Activated T-cell treated with anti-CD3 and anti-CD28 coated beads, Interleukin-2, amount 50 U/mL, for 24 hours (primary cell): ENCODE results near the gene MAD1L1.
"Not testable (repeated sequence)": the region's sequence is repeated elsewhere in the genome, so short reads cannot be mapped to it uniquely, and the experiment has no call there.

ENCODE experiments used
- DNase-seq: peaks from one replicate; pipeline ENCODE4 v3.0.0-alpha.2; 2020
- H3K27ac Mint-ChIP-seq: 2 replicates; pipeline ENCODE4 v1.8.0; 2020; ENCODE audit warnings: mild to moderate bottlenecking, mixed read lengths
- H3K27me3 Mint-ChIP-seq: 2 replicates; pipeline ENCODE4 v1.8.0; 2020; ENCODE audit warnings: mixed read lengths
- H3K36me3 Mint-ChIP-seq: 2 replicates; pipeline ENCODE4 v1.8.0; 2020; ENCODE audit warnings: low read depth, mixed read lengths
- H3K4me1 Mint-ChIP-seq: 2 replicates; pipeline ENCODE4 v1.8.0; 2020; ENCODE audit warnings: low read depth, mixed read lengths
- H3K4me3 Mint-ChIP-seq: 2 replicates; pipeline ENCODE4 v1.8.0; 2020; ENCODE audit warnings: mild to moderate bottlenecking, moderate library complexity, mixed read lengths
- H3K9me3 Mint-ChIP-seq: 2 replicates; pipeline ENCODE4 v1.8.0; 2020; ENCODE audit warnings: mixed read lengths

Gene MAD1L1

GRCh38 chr7:1934017-1934416, 298.7 kb downstream of the MAD1L1 start:
- DNase-seq, result no peak
- H3K27ac Mint-ChIP-seq, result peak overlapping the region; percentile 57
- no peak overlapping the region for H3K4me3 Mint-ChIP-seq
- H3K27me3 Mint-ChIP-seq, result no peaks in the 10 kb centered on the region
- no peaks in the 10 kb centered on the region for H3K9me3 Mint-ChIP-seq
- H3K4me1 Mint-ChIP-seq, result peaks cover 28% of the 10 kb centered on the region
- peaks cover 51% of the 10 kb centered on the region for H3K36me3 Mint-ChIP-seq

DNA sequence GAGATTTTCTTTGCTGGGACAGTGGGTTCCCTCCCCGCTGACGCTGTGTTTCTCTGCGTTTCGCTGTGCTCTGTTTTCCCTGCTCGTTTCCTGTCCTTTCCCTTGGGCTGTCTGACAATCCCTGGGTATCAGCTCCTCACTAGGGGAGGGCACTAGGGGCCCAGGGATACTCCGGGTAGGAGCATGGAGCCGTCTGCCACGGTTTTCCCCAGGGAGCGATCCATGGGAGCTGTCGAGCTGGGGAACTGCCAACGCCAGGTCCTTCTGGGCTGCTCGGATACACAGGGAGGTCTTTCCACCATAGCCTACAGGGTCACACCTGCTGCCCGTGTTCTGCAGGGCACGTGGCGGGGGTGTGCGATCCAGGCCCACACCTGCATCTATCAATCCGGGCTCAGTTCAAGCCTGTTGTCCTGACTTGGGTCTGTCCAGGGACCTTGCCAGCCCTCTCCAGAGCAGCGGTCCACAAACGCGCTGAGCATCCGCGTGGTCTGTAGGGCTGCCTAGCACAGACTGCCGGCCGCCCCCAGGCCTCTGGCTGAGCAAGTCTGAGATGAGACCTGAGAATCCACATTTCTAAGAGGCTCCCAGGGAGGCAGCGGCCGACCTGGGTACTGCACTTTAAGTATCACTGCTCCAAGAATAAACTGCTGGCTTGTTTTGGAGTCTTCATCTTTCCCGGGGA, 299.5 kb downstream of the MAD1L1 start:
- H3K4me1 Mint-ChIP-seq, result peaks cover 20% of the 10 kb centered on the region
- no peaks in the 10 kb centered on the region for H3K27me3 Mint-ChIP-seq
- H3K27ac Mint-ChIP-seq, result no peak overlapping the region
- DNase-seq, result no peak
- no peaks in the 10 kb centered on the region for H3K9me3 Mint-ChIP-seq
- no peak overlapping the region for H3K4me3 Mint-ChIP-seq
- peaks cover 50% of the 10 kb centered on the region for H3K36me3 Mint-ChIP-seq

GRCh38 chr7:1931951-1932270, 300.8 kb downstream of the MAD1L1 start:
- H3K4me1 Mint-ChIP-seq, result peaks cover 22% of the 10 kb centered on the region
- no peak overlapping the region for H3K4me3 Mint-ChIP-seq

DNA sequence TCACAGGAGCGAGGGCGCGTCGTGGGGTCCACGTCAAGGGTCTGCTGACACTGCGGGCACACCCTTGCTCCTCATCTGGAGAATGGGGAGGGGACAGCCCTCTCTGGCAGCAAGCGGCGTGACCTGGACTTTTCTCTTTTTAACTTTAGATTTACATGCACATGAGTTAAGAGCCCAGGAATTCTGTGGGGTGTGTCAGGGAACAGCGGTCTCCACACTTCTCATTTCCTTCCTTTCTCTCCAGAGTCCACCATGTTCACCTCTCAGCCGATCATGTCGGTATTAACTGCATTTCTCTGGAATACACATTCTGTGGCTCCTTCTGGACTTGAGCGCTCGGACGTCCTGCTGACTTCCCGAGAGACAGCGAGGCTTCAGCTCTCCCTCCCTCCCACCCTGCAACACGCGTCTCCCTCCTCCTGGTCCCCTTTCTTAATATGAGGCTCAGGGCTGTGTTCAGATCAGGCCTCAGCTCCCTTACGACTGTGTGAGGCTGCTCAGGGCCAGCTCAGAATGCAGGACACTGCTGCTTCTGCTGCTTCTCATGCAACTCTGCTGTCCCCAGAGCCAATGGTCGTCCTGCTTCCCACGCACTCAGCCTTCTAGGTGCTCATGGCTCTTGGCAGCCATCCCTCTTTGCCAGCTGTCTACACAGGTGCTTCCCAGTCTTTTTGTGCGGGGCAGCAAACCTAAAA, 301.3 kb downstream of the MAD1L1 start:
- no peak for DNase-seq
- Mint-ChIP-seq H3K4me3 (no peak overlapping the region), H3K27me3 (no peaks in the 10 kb centered on the region), H3K9me3 (no peaks in the 10 kb centered on the region), H3K36me3 (peaks cover 50% of the 10 kb centered on the region), H3K4me1 (peaks cover 24% of the 10 kb centered on the region), H3K27ac (no peak overlapping the region)

More at GRCh38 chr7:1931951-1932270, 300.8 kb downstream of the MAD1L1 start:
- Mint-ChIP-seq H3K27ac (no peak overlapping the region), H3K36me3 (peaks cover 50% of the 10 kb centered on the region), H3K9me3 (no peaks in the 10 kb centered on the region), H3K27me3 (no peaks in the 10 kb centered on the region)
- DNase-seq, result no peak

DNA sequence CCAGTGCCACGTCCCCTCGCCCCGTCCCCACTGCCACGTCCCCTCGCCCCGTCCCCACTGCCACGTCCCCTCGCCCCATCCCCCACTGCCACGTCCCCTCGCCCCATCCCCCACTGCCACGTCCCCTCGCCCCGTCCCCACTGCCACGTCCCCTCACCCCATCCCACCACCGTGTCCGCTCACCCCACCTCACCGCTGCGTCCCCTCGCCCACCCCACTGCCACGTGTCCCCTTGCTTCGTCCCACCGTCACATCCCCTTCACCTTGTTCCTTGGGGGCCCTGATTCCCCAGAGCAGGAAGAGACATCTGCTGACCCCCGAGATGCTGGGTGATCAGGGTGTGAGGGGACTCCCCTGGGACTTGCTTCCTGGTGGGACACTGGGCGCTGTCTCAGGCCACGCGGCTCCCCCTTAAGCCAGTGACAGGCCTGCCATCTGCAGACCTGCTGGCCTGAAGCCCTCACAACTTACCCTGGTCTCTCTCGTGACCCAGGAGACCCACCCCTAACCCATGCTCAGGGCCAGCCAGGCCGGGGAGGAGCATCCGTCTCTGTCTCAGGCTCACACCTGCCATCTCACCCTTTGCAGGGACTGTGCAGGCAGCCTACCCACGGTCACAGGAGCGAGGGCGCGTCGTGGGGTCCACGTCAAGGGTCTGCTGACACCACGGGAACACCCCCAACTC, 302.2 kb downstream of the MAD1L1 start:
- Mint-ChIP-seq H3K36me3 (peaks cover 43% of the 10 kb centered on the region), H3K27me3 (no peaks in the 10 kb centered on the region), H3K4me1 (peaks cover 30% of the 10 kb centered on the region), H3K9me3 (no peaks in the 10 kb centered on the region), H3K27ac (no peak overlapping the region), H3K4me3 (no peak overlapping the region)
- no peak for DNase-seq

- peaks cover 37% of the 10 kb centered on the region for H3K36me3 Mint-ChIP-seq
- H3K9me3 Mint-ChIP-seq, H3K27ac Mint-ChIP-seq, DNase-seq, H3K4me3 Mint-ChIP-seq, H3K27me3 Mint-ChIP-seq: not testable (repeated sequence)
- H3K4me1 Mint-ChIP-seq, result peaks cover 35% of the 10 kb centered on the region
These were observed 303.3 kb downstream of the MAD1L1 start for GRCh38 chr7:1929349-1929925.

GRCh38 chr7:1928645-1929348, 303.9 kb downstream of the MAD1L1 start:
- H3K4me3 Mint-ChIP-seq, result no peak overlapping the region
- H3K4me1 Mint-ChIP-seq, result peaks cover 40% of the 10 kb centered on the region
- no peaks in the 10 kb centered on the region for H3K27me3 Mint-ChIP-seq
- no peak for DNase-seq
- peaks cover 36% of the 10 kb centered on the region for H3K36me3 Mint-ChIP-seq
- no peak overlapping the region for H3K27ac Mint-ChIP-seq
- no peaks in the 10 kb centered on the region for H3K9me3 Mint-ChIP-seq

DNA sequence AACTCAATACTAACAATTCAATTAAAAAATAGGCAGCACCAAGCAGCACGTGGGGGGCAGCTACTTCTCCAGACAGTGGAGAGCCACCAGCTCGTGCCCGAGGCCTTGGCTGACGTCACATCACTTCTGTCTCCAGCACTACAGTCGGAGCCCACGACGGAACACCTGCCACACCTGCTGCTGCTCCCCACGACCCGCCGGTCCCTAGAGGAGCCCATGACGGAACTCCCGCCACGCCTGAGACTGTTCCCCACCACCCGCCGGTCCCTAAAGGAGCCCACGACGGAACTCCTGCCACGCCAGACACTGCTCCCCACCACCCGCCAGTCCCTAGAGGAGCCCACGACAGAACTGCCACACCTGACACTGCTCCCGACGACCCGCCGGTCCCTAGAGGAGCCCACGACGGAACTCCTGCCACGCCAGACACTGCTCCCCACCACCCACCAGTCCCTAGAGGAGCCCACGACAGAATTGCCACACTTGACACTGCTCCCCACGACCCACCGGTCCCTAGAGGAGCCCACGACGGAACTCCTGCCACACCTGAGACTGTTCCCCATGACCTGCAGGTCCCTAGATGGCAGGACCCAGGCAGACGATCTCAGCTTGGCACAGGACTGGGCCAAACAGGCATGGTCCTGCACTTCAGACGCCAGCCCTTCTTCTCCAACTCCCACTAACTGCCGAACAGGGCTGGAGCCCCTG, 304.7 kb downstream of the MAD1L1 start:
- no peak overlapping the region for H3K4me3 Mint-ChIP-seq
- no peaks in the 10 kb centered on the region for H3K27me3 Mint-ChIP-seq
- no peak overlapping the region for H3K27ac Mint-ChIP-seq
- no peaks in the 10 kb centered on the region for H3K9me3 Mint-ChIP-seq
- H3K4me1 Mint-ChIP-seq, result peaks cover 45% of the 10 kb centered on the region
- no peak for DNase-seq
- H3K36me3 Mint-ChIP-seq, result peaks cover 35% of the 10 kb centered on the region

DNA sequence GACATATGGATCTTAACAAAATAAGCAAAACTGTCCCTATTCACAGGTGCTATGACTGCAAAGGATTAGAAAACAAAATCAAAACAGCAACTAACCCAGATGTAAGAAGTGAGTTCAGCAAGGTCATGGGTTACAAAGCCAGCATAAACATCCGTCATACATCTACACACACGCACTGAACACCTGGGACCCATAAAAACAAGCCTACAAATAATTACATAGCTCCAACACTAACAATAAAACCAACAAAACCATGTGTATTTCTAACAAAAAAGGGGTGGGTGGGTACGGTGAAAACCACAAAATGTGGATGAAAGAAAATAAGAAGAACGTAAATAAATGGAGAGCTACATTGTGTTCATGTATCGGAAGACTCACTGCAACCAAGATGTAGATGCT, 305.8 kb downstream of the MAD1L1 start:
- H3K9me3 Mint-ChIP-seq, result no peaks in the 10 kb centered on the region
- DNase-seq, result no peak
- H3K4me1 Mint-ChIP-seq, result peaks cover 56% of the 10 kb centered on the region
- no peaks in the 10 kb centered on the region for H3K27me3 Mint-ChIP-seq
- H3K36me3 Mint-ChIP-seq, result peaks cover 32% of the 10 kb centered on the region
- H3K27ac Mint-ChIP-seq, result no peak overlapping the region
- no peak overlapping the region for H3K4me3 Mint-ChIP-seq

DNA sequence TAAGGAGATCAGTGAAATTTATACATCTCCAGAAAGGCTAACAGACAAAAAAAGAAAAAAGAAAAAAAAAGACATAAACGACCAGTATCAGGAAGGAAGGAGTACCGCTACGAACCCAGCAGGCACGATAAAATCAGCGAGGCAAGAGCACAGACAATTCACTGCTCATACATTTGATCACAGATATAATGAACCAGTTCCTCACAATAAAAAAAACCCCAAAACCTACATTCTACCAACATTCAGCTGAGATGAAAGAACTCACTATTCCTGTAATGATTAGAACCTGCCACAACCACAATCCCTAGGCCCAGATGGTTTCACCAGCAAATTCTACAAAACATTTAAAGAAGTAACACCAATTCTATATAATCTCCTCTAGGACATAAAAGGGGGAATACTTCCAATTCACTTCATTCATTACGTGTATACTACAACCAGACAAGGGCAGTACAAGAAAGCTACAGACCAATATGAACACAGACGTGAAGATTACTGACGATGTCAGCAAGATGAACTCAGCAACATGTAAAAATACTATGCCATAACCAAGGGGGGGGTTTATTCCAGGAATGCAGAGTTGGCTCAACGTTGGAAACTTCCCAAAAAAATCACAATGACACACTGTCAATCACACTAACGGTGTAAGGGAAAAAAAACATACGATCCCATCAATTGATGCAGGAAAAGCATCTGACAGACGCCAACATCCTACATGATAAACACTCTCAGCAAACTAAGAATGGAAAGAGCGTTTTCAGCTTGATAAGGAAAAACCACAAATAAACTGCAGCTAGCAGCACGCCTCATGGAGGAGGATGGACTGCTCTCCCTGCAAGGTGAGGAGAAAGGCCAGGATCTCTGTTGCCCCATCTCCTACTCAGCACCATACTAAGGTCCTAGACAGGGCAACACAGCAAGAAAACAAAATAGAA, 306.5 kb downstream of the MAD1L1 start:
- DNase-seq, result no peak
- peaks cover 27% of the 10 kb centered on the region for H3K36me3 Mint-ChIP-seq
- no peaks in the 10 kb centered on the region for H3K27me3 Mint-ChIP-seq
- peaks cover 60% of the 10 kb centered on the region for H3K4me1 Mint-ChIP-seq
- H3K27ac Mint-ChIP-seq, result peak overlapping the region; percentile 22
- no peaks in the 10 kb centered on the region for H3K9me3 Mint-ChIP-seq
- peak overlapping the region; percentile 1 for H3K4me3 Mint-ChIP-seq

DNA sequence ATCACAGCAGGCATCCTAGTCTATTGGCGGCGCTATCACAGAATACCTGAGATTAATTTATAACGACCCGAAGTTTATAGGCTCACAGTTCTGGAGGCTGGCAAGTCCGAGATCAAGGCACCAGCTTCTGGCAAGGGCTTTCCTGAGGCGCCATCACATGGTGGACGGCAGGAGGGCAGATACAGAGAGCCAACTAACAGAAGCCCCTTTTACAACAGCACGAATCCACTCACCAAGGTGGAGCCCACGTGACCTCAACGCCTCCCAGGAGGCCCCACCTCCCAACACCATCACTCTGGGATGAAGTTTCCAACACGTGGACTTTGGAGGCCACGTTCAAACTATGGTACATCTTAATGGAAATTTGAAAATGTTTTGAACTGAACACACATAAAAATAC, 307.4 kb downstream of the MAD1L1 start:
- Mint-ChIP-seq H3K9me3 (no peaks in the 10 kb centered on the region), H3K4me1 (peaks cover 68% of the 10 kb centered on the region), H3K36me3 (peaks cover 24% of the 10 kb centered on the region), H3K27me3 (no peaks in the 10 kb centered on the region), H3K4me3 (peak overlapping the region; percentile 1), H3K27ac (no peak overlapping the region)
- DNase-seq, result no peak

GRCh38 chr7:1924258-1924817, 308.4 kb downstream of the MAD1L1 start:
- Mint-ChIP-seq H3K36me3 (peaks cover 24% of the 10 kb centered on the region), H3K9me3 (no peaks in the 10 kb centered on the region), H3K4me1 (peaks cover 78% of the 10 kb centered on the region), H3K27ac (peak overlapping the region; percentile 18), H3K4me3 (peak overlapping the region; percentile 38), H3K27me3 (peaks cover 3% of the 10 kb centered on the region)
- no peak for DNase-seq
